Hematopoietic multipotent progenitor cell treated with erythropoietin and hydrocortisone succinate and interleukin-3 and kit ligand, for 4 days (in vitro differentiated cells): ENCODE measurements around the gene WNT9B.
"Not testable (repeated sequence)": the region's sequence is repeated elsewhere in the genome, so short reads cannot be mapped to it uniquely, and the experiment has no call there.

Experiments
- DNase-seq: peaks from one replicate; pipeline ENCODE4 v3.0.0-alpha.2; 2015

The WNT9B gene

DNA sequence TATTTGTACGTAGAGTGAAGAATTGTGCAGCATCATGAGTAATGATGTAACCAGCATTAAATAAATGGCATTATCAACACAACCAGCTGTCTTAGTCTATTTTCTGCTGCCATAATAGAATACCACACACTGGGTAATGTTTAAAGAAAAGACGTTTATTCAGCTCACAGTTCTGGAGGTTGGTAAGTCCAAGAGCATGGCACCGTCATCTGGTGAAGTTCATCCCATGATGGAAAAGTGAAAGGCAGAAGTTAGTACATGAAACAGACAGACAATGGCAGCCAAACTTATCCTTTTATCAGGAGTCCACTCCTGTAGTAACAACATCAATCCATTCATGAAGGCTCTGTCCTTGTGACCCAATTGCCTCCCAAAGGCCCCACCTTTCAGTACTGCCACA lies 65.2 kb downstream of the WNT9B start:
- DNase-seq, result no peak

DNA sequence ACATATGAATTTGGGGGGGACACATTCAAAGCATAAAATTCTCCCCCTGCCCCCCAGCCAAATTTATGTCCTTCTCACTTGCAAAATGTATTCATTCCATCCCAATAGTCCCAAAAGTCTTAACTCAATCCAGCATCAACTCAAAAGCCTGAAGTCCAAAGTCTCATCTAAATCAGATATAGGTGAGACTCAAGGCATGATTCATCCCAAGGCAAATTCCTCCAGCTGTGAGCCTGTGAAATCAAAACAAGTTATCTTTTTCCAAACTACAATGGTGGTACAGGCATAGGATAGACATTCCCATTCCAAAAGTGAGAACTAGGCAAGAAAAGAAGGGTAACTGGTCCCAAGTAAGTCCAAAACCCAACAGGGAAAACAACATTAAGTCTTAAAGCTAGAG lies 65.7 kb downstream of the WNT9B start:
- no peak for DNase-seq

DNA sequence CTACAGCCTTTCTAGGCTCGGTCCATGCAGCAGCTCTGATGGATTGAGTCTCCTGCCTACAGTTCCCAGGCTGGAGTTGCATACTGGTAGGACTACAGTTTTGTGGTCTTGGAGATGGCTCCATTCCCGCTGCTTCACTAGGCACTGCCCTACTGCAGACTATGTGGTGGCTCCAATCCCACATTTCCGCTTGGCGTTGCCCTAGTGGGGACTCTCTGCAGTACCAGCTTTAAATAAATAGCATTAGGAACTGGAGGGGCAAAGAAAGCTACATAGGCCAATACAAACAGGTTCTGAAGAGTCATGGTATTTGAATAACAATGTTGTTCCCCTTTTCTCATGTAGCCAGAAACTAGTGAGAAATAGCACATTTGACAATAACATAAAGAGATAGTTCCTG lies 66.1 kb downstream of the WNT9B start:
- DNase-seq, result peak; percentile 20

DNA sequence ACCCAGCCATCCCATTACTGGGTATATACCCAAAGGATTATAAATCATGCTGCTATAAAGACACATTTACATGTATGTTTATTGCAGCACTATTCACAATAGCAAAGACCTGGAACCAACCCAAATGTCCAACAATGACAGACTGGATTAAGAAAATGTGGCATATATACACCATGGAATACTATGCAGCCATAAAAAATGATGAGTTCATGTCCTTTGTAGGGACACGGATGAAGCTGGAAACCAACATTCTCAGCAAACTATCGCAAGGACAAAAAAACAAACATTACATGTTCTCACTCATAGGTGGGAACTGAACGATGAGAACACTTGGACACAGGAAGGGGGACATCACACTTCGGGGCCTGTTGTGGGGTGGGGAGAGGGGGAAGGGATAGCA lies 70.6 kb downstream of the WNT9B start:
- not testable (repeated sequence) for DNase-seq

DNA sequence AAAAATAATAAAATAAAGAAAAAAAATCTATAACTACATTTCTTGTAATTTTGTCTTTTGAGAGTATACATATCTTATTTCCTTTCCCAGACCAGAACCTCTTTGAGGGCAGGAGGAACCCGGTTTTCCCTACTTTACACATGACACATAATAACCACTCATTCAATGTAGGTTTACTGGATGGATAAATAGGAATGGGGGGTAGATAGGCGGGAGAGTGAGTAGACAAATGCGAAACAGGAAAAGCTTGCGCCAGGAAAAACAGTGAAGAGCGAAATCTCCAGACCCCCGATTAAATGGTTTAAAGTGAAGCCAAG lies 71.1 kb downstream of the WNT9B start:
- DNase-seq, result no peak

DNA sequence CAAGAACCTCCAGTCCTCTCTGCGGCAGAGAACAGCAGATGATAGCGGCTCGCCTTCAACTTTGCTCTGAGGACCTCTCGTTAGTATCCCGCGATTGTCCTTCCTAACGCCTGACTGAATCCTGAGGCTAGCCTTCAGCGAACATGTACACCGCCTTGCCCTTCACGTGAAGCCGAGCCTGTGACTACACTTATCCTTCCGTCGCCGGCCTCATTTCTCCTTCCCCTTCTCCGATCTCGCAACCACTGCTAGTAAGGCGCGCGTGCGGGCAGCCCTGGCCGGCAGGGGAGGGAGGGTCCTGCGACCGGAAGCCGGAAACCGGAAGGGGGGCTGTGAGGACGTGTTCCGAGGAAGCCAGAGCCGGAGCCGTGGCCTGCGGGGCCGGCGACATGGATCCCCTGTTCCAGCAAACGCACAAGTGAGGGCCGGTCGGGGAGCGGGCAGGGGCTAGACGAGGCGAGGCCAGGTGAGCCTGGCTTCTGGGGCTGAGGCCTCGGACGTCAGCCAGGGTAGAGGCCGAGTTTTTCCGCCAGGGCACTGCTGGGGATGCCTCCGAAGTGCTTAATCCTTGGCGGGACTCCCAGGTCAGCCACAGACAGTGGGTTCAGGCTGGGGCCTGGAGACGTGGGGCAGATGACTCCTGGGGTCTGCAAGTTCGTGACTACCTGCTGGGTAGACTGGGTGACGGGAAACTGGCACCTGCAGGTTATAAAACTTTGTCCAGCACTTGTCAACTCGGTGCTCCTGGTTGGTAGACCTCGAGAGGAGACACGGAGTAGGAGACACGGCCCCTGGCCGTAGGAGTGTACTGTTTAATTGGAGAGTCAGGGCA lies 71.6 kb downstream of the WNT9B start, which contains the start of gene GOSR2:
TSS of gene GOSR2 (plus strand) at position 357 of the 832 bp plus-strand sequence. CDS start at position 390, 33 bp downstream.
- DNase-seq, result peak; percentile 96

DNA sequence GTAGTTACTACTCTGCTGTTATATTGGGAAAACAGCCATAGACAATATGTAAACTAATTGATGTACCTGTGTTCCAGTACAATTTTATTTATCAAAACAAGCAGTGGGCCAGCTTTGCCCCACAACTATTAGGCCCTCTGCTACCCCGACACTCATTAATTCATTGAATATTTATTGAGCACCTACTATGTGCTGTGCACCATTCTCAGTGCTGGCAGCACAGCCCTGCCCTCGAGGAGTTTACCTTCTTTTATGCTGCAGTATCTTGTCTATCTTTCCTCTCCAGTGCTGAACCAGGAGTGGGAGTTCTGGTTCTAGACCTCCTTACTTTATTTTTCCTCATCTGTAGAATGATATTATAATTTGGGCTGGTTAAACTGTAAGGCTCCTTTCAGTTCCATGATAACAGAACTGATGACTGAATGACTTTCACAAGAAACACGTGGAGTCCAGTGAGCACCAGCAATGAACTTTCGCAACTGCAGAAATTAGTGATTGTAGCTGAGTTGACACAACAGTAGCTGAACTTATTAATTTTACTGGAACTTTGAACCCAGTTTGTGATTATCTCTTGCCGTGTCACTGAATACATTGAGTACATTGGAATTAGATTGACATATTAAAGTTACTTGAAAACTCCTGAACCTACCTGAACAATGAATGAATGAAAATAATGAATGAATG lies 73.9 kb downstream of the WNT9B start:
- no peak for DNase-seq

DNA sequence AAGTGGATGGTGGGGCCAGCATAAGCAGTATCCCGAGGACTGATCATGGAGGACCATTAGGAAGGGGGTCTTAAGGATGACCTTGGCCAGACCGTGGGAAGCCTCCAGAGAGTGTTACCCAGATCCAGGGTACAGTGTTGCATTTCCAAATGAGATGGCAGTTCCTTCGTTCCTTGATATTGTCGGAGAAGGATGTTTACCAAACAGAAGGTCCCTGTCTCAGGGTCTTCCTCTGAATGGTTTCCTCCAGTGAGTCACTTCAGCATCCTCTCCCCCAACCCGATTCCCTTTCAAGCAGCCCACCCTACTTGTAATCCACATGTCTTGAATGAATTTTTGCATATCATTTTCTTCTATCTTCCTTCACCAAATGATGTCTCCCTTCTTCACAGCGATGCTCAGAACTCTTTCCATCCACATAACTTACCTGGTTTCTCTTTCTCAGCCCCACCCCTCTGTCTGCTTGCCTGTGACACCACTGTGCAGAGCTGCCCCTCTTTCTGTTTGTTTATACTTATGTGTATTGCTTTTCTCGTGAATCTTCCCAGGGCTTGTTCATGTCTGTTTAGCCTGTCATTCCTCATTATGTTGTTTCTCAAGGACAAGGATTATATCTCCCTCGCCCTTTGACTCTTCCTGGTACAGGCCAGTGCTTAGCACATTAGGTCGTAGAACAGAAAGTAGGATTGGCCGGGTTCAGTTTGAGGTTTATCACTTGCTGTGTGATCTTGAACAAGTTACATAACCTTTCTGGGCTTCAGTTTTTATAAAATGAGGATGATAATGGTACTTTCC lies 77.3 kb downstream of the WNT9B start:
- DNase-seq, result no peak

DNA sequence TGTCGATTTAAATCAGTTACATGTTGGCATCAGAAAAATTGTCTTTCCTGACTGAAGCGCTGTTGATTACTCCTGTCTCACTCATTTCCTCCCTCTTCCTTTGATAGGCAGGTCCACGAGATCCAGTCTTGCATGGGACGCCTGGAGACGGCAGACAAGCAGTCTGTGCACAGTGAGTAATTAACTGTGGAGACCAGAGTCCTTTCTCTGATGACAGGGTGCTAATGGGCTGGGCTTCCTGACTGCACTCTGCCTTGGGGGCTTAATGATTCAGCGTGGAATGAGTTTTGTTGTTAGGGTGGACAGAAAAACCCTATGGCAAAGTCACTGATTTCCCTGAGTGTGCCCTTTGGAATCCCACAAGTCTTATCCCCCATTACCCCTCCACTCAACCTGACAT lies 78.0 kb downstream of the WNT9B start:
- DNase-seq, result no peak

DNA sequence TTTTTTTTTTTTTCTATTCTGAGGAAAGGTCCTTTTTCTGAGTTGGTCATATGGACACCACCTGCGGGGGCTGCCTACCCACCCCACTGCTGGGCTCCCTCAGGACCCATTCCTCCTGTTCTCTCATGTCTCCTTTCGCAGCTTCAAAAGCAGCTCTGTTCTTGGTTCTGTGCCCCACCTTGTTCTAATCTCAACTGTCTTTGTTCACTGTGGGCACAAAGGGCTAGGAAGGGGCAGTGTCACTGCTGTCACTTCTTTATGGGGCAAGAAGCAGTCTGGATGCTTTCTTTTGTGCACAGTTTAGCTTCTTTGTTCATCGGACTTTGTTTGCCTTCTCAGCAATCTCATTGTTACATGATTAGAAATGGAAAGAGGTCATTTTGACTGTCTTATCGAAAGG lies 78.7 kb downstream of the WNT9B start:
- DNase-seq, result no peak

DNA sequence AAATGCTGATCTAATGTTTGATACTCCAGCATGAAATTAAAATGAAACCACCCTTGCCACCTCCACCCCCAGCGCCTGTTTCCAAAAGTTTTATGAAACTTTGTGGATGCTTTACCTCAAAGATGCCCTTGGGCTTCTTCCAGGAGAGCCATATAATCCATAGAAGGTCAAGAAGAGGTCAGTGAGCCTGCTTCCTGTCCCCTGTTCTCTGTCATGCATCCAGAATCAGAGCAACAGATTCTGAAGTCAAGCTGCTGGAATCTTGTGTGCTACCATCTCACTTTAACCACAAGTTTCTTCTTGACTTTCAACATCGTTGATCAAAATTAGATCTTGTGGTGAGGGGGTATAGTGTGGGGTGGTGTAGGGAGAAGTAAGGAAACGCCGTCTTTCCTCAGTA lies 80.2 kb downstream of the WNT9B start:
- DNase-seq, result no peak

DNA sequence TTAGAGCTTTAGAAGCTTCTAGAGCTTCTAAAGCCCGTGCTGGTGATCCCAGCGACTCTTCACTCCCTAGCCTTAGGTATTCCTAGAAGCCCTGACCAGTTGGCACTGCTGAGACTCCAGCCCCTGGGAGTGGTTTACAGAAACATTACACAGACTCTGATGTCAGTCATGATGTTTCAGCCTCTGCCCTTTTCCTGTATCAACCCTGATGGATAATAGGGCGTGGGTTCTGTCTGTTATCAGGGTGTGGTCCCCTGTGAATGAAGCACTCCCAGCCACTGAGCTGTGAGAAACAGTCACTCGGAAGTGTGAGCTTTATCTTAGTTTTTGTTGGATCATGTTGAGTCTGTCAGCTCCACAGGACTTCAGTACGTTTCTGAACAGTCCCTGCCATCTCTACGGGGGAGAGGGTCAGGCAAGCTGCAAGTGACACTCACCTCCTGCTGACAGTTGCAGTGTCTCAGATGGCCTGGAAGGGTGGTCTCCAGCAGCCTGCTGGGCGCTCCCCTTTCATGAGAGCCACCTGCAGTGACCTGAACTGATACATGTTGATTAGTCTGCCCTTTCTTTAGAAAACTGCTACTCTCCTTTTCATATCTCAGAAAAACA lies 84.4 kb downstream of the WNT9B start:
- peak; percentile 88 for DNase-seq
